Measurements from ENCODE around the gene TSPAN18.

The TSPAN18 gene

GRCh38 chr11:44814881-44815592 is 88.3 kb downstream of the TSPAN18 start:
- no peak for DNase-seq (ENCODE audit: insufficient read length, low spot score)
- no peak for FAIRE-seq
- TF ChIP-seq, protein P1, sequence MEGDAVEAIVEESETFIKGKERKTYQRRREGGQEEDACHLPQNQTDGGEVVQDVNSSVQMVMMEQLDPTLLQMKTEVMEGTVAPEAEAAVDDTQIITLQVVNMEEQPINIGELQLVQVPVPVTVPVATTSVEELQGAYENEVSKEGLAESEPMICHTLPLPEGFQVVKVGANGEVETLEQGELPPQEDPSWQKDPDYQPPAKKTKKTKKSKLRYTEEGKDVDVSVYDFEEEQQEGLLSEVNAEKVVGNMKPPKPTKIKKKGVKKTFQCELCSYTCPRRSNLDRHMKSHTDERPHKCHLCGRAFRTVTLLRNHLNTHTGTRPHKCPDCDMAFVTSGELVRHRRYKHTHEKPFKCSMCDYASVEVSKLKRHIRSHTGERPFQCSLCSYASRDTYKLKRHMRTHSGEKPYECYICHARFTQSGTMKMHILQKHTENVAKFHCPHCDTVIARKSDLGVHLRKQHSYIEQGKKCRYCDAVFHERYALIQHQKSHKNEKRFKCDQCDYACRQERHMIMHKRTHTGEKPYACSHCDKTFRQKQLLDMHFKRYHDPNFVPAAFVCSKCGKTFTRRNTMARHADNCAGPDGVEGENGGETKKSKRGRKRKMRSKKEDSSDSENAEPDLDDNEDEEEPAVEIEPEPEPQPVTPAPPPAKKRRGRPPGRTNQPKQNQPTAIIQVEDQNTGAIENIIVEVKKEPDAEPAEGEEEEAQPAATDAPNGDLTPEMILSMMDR (IDR thresholded peaks at IDR 0.05; ENCODE audit: insufficient read depth, missing control alignments), result no peak

DNA sequence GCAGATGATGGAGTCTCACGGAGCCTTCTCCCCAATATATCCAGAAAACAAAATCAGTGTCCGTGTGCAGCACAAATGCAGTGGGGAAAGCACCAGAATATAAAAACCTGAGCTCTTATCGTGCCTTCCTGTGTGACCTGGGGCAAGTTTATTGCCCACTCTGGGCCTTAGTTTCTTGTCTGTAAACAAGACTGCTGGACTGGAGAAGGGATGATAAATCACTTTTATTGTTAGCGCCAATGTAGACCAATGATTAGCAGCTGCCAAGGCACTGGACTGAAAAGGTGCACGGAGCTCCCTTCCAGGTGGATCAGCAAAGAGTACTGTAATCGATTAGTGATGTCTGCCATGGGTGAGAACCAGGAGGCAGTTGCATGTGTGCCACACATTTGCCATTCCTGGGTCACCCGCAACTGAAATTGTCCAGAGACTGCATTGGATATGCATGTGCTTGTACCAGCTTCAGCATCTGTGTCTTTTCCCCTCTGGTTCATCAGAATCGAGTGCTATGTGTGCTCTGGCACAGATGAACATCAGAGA is 89.2 kb downstream of the TSPAN18 start:
- DNase-seq (ENCODE audit: insufficient read length, low spot score), result no peak
- FAIRE-seq, result no peak
- TF ChIP-seq, protein P1 (IDR thresholded peaks at IDR 0.05; ENCODE audit: insufficient read depth, missing control alignments), result no peak

GRCh38 chr11:44816761-44817160 is 90.0 kb downstream of the TSPAN18 start:
- TF ChIP-seq, protein P1 (IDR thresholded peaks at IDR 0.05; ENCODE audit: insufficient read depth, missing control alignments), result no peak
- FAIRE-seq (no peak), DNase-seq (ENCODE audit: insufficient read length, low spot score) (no peak)

DNA sequence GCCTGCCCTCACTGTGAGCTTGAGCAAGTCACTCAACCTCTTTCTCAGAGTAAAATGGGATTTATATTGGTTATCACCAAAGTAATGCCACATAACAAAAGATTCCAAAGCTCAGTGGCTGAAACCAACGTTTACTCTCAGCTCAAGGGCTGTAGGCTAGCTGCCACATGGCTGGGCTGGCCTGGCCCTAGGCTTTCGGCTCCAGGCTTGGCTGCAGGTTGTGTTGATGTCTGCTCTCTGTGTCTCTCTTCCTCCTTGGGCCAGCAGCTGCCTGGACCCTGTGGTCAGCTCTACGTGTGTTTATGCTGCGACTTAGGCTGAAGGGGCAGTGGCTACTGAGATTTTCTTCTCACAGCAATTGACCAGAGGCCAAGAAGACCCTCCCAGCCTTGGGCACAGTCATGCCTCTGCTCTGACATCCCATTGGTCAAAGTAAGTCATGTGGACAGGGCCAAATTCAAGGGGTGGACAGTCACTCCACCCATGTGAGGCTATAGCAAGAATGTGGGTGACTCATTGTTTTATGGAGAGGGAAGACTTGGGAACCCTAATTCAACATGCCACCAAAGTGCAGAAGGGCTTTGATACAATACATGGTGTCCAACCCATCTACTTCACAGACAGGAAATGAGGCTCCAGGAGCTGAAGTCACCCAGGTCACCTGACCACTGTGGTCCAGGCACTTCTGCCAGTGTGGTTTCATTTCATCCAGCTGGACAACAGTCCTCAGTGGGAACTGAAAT is 90.6 kb downstream of the TSPAN18 start:
- TF ChIP-seq, protein P1 (IDR thresholded peaks at IDR 0.05; ENCODE audit: insufficient read depth, missing control alignments), result no peak
- FAIRE-seq, result no peak
- no peak for DNase-seq (ENCODE audit: insufficient read length, low spot score)

GRCh38 chr11:44818110-44818509 is 91.3 kb downstream of the TSPAN18 start:
- DNase-seq (ENCODE audit: insufficient read length, low spot score) (no peak), FAIRE-seq (no peak)
- TF ChIP-seq, protein P1 (IDR thresholded peaks at IDR 0.05; ENCODE audit: insufficient read depth, missing control alignments), result no peak

GRCh38 chr11:44819346-44819745 is 92.6 kb downstream of the TSPAN18 start:
- DNase-seq (ENCODE audit: insufficient read length, low spot score), result no peak
- no peak for FAIRE-seq
- TF ChIP-seq, protein P1 (IDR thresholded peaks at IDR 0.05; ENCODE audit: insufficient read depth, missing control alignments), result no peak

GRCh38 chr11:44822369-44822768 is 95.6 kb downstream of the TSPAN18 start:
- FAIRE-seq (no peak), DNase-seq (ENCODE audit: insufficient read length, low spot score) (no peak)
- TF ChIP-seq, protein P1 (IDR thresholded peaks at IDR 0.05; ENCODE audit: insufficient read depth, missing control alignments), result no peak

Data from D721Med (cell line).